Esophagus muscularis mucosa (tissue), 3 donors: ENCODE data around the gene ANKRD39.

Source experiments
- POLR2A ChIP-seq: fragments of 450-650 bp; IDR thresholded peaks from one replicate; pipeline ENCODE4 v1.6.1; 2017; ENCODE audit warnings: antibody characterized with exemption, moderate library complexity, mild to moderate bottlenecking, low read depth
- POLR2AphosphoS5 ChIP-seq, 2 donors: sonication (generic); formaldehyde crosslinking; IDR thresholded peaks; one replicate each; pipeline ENCODE4 v1.6.1; 2017; ENCODE audit warnings: antibody characterized with exemption in 2 of 2
- TF ChIP-seq, protein P1 (sequence below), 3 experiments: fragments of 200-600 bp in 2 of 3; fragments of 450-650 bp in 1 of 3; sonication (generic) in 2 of 3; IDR thresholded peaks; one replicate each; pipeline ENCODE4 v1.5.1; 2017 to 2019; ENCODE audit warnings: antibody characterized with exemption in 3 of 3, mild to moderate bottlenecking in 2 of 3, moderate library complexity in 1 of 3

DNA sequence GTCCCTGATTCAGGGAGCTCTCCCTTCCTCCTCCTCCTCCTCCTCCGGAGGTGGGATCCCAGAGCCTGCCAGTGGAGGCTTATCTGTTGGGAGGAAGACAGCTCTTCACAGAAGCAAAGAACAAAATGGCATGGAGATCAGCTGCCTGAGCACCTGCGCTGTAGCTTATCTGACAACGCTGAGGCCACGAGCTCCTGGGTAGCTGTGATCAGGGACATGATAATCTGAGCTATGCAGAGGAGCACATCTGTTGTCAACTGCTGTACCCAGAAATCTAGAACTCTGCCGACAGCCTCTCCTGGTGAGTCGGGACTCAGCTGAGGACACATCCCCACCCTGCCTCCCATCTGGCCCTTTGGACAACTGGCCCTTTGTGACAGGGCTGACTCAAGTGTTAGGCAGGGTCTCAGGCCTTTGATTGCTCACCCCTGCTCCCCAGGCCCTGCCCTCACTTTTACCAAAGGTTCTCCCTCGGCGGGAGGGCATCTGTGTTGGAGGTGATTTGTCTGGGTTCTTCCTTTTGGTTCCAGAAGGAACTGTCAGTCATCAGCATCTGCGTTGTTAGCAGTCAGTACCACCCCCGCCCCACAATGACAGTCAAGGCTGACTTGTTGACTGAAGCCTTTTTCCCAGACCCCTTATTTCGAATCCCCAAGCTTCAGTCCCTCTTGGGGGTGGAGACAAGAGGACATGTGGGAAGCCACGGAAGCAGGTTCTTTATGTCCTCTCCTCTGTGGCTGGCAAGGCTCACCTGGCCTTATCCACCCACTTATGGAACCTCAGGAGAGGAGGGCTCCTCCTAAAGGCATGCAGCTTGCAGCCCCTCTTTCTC is 47.6 kb downstream of the ANKRD39 start:
- TF ChIP-seq, protein P1, sequence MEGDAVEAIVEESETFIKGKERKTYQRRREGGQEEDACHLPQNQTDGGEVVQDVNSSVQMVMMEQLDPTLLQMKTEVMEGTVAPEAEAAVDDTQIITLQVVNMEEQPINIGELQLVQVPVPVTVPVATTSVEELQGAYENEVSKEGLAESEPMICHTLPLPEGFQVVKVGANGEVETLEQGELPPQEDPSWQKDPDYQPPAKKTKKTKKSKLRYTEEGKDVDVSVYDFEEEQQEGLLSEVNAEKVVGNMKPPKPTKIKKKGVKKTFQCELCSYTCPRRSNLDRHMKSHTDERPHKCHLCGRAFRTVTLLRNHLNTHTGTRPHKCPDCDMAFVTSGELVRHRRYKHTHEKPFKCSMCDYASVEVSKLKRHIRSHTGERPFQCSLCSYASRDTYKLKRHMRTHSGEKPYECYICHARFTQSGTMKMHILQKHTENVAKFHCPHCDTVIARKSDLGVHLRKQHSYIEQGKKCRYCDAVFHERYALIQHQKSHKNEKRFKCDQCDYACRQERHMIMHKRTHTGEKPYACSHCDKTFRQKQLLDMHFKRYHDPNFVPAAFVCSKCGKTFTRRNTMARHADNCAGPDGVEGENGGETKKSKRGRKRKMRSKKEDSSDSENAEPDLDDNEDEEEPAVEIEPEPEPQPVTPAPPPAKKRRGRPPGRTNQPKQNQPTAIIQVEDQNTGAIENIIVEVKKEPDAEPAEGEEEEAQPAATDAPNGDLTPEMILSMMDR (IDR thresholded peaks at IDR 0.05), result no peak
- TF ChIP-seq POLR2AphosphoS5 (IDR thresholded peaks at IDR 0.05) (no peak), POLR2A (no peak)
